Mesendoderm (in vitro differentiated cells): ENCODE data around the gene GRB10.

Source experiments
- DNase-seq: peaks from one replicate; pipeline ENCODE4 v3.0.0; 2013
- H2AK5ac ChIP-seq: 2 replicates; pipeline ENCODE4 v1.6.1; 2013; ENCODE audit warnings: low read length, inconsistent platforms
- H2BK120ac ChIP-seq: 2 replicates; pipeline ENCODE4 v1.6.1; 2013; ENCODE audit warnings: low read depth, mild to moderate bottlenecking, low read length, moderate library complexity, mixed read lengths
- H2BK15ac ChIP-seq: replicated peaks from 2 replicates; pipeline ENCODE4 v1.6.1; 2013; ENCODE audit warnings: low read depth, mild to moderate bottlenecking, moderate library complexity
- H2BK5ac ChIP-seq: 2 replicates; pipeline ENCODE4 v1.6.1; 2013; ENCODE audit warnings: low read length, inconsistent platforms
- H3K18ac ChIP-seq: 2 replicates; pipeline ENCODE4 v1.6.1; 2013; ENCODE audit warnings: mild to moderate bottlenecking, low read length, mixed read lengths
- H3K23ac ChIP-seq: one replicate; pipeline ENCODE4 v1.6.1; 2013; ENCODE audit warnings: low read length
- H3K27ac ChIP-seq: 2 replicates; pipeline ENCODE4 v1.5.1; 2013; ENCODE audit warnings: low read depth, mild to moderate bottlenecking, inconsistent platforms, low read length, moderate library complexity
- H3K27me3 ChIP-seq: 2 replicates; pipeline ENCODE4 v1.6.1; 2013; ENCODE audit warnings: low read length, control low read depth, mild to moderate bottlenecking, inconsistent platforms; ENCODE audit not compliant: insufficient read depth, poor library complexity
- H3K36me3 ChIP-seq: 2 replicates; pipeline ENCODE4 v1.6.1; 2013; ENCODE audit warnings: low read length, inconsistent platforms; ENCODE audit not compliant: control insufficient read depth, insufficient read depth
- H3K4ac ChIP-seq: one replicate; pipeline ENCODE4 v1.6.1; 2013; ENCODE audit warnings: low read depth, mild to moderate bottlenecking, low read length, moderate library complexity
- H3K4me1 ChIP-seq: 2 replicates; pipeline ENCODE4 v1.6.1; 2013; ENCODE audit warnings: low read depth, low read length, inconsistent platforms; ENCODE audit not compliant: control insufficient read depth
- H3K4me2 ChIP-seq: 2 replicates; pipeline ENCODE4 v1.6.1; 2013; ENCODE audit warnings: low read length
- H3K4me3 ChIP-seq: 2 replicates; pipeline ENCODE4 v1.5.1; 2013; ENCODE audit warnings: mild to moderate bottlenecking, low read length
- H3K56ac ChIP-seq: one replicate; pipeline ENCODE4 v1.6.1; 2013; ENCODE audit warnings: low read length
- H3K79me1 ChIP-seq: 2 replicates; pipeline ENCODE4 v1.6.1; 2013; ENCODE audit warnings: low read length, inconsistent platforms
- H3K79me2 ChIP-seq: 2 replicates; pipeline ENCODE4 v1.6.1; 2013; ENCODE audit warnings: mild to moderate bottlenecking, low read length; ENCODE audit not compliant: control insufficient read depth, insufficient read depth
- H3K9ac ChIP-seq: 2 replicates; pipeline ENCODE4 v1.6.1; 2013; ENCODE audit warnings: low read length, inconsistent platforms
- H4K5ac ChIP-seq: one replicate; pipeline ENCODE4 v1.6.1; 2013; ENCODE audit warnings: low read length
- H4K8ac ChIP-seq: one replicate; pipeline ENCODE4 v1.6.1; 2013; ENCODE audit warnings: low read depth, mild to moderate bottlenecking, control low read depth, low read length, moderate library complexity
- WGBS: extraction: QIAGEN DNeasy Blood & Tissue Kit; methylation state at CpG from one replicate; pipeline ENCODE4 v1.1.7; 2013; ENCODE audit warnings: low lambda C conversion rate, missing lambda C conversion rate; ENCODE audit not compliant: insufficient coverage; ENCODE audit errors: extremely low coverage; 5-methylcytosine and 5-hydroxymethylcytosine counted together

GRB10 gene

DNA sequence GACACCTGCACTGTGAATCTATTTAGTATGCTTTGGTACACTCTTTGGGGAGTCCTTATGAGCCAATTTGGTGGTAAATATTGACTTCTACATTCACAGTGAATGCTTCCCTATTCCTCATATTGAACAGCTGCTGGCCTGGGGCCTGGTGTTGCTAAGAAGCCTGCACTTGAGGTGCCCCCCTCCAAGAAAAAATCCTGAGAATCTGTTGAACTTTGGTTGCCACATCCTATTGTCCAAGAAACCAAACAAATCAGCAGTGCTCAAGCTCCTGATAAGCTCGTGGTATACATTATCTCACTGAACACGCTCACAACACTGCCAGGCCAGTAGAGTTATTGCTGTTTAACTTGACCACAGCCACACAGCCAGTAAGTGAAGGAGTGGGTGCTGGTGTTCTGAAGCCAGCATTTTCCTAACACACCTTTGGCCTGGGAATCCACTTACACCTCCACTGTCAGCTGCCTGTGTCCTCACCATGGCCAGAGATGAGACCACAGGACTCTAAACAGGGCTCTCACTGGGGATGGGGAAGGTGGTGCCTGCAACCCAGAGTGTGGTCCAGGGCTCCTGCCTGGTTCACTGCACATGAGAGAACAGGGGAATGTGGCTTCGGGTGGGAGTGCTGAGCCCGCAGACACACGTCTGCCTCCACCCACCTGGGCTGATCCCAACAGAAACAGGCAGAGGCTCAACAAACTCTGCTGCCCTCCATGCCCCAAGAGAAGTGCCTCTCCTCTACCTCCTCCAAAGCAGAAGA is 224.2 kb downstream of the GRB10 start:
- no peaks in the 10 kb centered on the region for H3K4me1 ChIP-seq
- no peak overlapping the region for H2AK5ac ChIP-seq
- H3K27ac ChIP-seq = no peak overlapping the region
- DNase-seq = no peak
- H3K4ac ChIP-seq = no peak overlapping the region
- no peak overlapping the region for H4K5ac ChIP-seq
- H2BK120ac ChIP-seq = no peak overlapping the region
- no peak overlapping the region for H4K8ac ChIP-seq
- no peak overlapping the region for H3K18ac ChIP-seq
- H2BK15ac ChIP-seq = no peak overlapping the region
- no peak overlapping the region for H3K56ac ChIP-seq
- no peaks in the 10 kb centered on the region for H3K79me2 ChIP-seq
- no peak overlapping the region for H3K4me3 ChIP-seq
- no CpG with 5 or more reads among the region's 5 CpGs for WGBS
- H3K9ac ChIP-seq = no peak overlapping the region
- no peak overlapping the region for H3K23ac ChIP-seq
- H2BK5ac ChIP-seq = no peak overlapping the region
- H3K79me1 ChIP-seq = no peaks in the 10 kb centered on the region
- no peak overlapping the region for H3K4me2 ChIP-seq
- H3K36me3 ChIP-seq = no peaks in the 10 kb centered on the region
- H3K27me3 ChIP-seq = no peaks in the 10 kb centered on the region

DNA sequence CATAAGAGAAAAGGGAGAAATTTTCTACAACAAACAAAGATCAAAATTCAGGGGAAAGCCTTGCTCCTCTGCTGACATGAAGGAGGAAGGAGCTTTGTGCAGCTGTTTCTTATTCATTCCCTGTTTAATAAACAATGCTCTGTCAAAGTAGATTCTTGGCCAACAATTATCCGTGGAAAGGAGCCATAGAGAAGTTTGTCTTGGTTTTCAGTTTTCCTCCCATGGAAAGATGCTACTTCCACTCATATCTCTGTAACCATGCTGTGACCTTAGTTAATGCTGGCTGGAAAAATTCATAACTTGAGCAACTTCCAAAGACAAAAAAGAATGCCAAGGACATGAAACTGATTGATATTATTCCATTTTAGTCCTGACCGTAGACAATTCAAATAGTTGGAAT is 225.6 kb downstream of the GRB10 start:
- H3K27ac ChIP-seq = no peak overlapping the region
- no peak overlapping the region for H4K8ac ChIP-seq
- H2AK5ac ChIP-seq = no peak overlapping the region
- DNase-seq = no peak
- no CpG with 5 or more reads among the region's 2 CpGs for WGBS
- H3K27me3 ChIP-seq = no peaks in the 10 kb centered on the region
- H2BK120ac ChIP-seq = no peak overlapping the region
- no peak overlapping the region for H3K9ac ChIP-seq
- no peak overlapping the region for H3K4ac ChIP-seq
- H2BK15ac ChIP-seq = no peak overlapping the region
- no peak overlapping the region for H3K23ac ChIP-seq
- H3K79me2 ChIP-seq = no peaks in the 10 kb centered on the region
- H3K18ac ChIP-seq = no peak overlapping the region
- H4K5ac ChIP-seq = no peak overlapping the region
- no peaks in the 10 kb centered on the region for H3K79me1 ChIP-seq
- H2BK5ac ChIP-seq = no peak overlapping the region
- no peaks in the 10 kb centered on the region for H3K36me3 ChIP-seq
- H3K4me2 ChIP-seq = no peak overlapping the region
- no peaks in the 10 kb centered on the region for H3K4me1 ChIP-seq
- H3K4me3 ChIP-seq = no peak overlapping the region
- no peak overlapping the region for H3K56ac ChIP-seq

GRCh38 chr7:50556247-50556991 is 226.3 kb downstream of the GRB10 start:
- Histone ChIP-seq H3K56ac (no peak overlapping the region), H3K79me2 (no peaks in the 10 kb centered on the region), H2BK15ac (no peak overlapping the region), H2AK5ac (no peak overlapping the region), H3K4me3 (no peak overlapping the region), H3K23ac (no peak overlapping the region), H3K27ac (no peak overlapping the region), H2BK5ac (no peak overlapping the region), H3K4me1 (no peaks in the 10 kb centered on the region), H4K8ac (no peak overlapping the region), H4K5ac (no peak overlapping the region), H3K36me3 (no peaks in the 10 kb centered on the region), H3K4me2 (no peak overlapping the region), H3K18ac (no peak overlapping the region), H3K27me3 (no peaks in the 10 kb centered on the region), H3K9ac (no peak overlapping the region), H2BK120ac (no peak overlapping the region), H3K4ac (no peak overlapping the region), H3K79me1 (no peaks in the 10 kb centered on the region)
- no CpG with 5 or more reads among the region's 8 CpGs for WGBS
- no peak for DNase-seq

DNA sequence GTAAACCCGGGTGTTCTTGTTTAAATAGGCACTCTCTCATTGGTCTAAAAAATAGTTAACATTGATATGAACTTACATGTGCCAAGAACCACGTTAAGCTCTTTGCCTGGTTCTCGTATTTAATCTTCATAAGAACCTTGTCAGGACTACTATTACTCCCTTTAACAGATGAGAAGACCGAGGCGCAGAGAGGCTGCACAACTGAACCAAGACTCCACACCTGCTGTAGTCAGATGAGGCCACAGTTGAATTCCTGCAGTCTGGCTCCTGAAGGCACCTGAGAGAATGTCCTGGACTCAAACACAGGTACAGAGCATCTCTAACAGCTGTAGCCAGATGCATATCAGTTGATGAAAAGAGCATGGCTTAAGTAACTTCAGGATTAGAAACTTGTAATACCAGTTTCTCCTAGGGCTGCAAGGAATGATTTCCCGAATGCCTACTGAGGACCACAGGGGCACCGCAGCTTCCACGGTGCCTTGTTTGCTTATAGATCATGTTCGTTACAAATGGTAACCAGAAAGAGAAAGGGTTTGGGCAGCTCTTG is 227.0 kb downstream of the GRB10 start:
- Histone ChIP-seq H3K27ac (no peak overlapping the region), H3K9ac (no peak overlapping the region), H3K27me3 (no peaks in the 10 kb centered on the region), H3K4me1 (no peaks in the 10 kb centered on the region), H3K4ac (no peak overlapping the region), H3K56ac (no peak overlapping the region), H2BK15ac (no peak overlapping the region), H4K5ac (no peak overlapping the region), H3K79me2 (no peaks in the 10 kb centered on the region), H4K8ac (no peak overlapping the region), H3K23ac (no peak overlapping the region), H2BK120ac (no peak overlapping the region), H2BK5ac (no peak overlapping the region), H3K4me3 (no peak overlapping the region), H3K4me2 (no peak overlapping the region), H2AK5ac (no peak overlapping the region), H3K79me1 (no peaks in the 10 kb centered on the region), H3K36me3 (no peaks in the 10 kb centered on the region), H3K18ac (no peak overlapping the region)
- no CpG with 5 or more reads among the region's 9 CpGs for WGBS
- no peak for DNase-seq

- H3K79me2 ChIP-seq = no peaks in the 10 kb centered on the region
- H3K4me2 ChIP-seq = no peak overlapping the region
- H3K23ac ChIP-seq = no peak overlapping the region
- H3K79me1 ChIP-seq = no peaks in the 10 kb centered on the region
- H3K18ac ChIP-seq = no peak overlapping the region
- H2BK5ac ChIP-seq = no peak overlapping the region
- H2AK5ac ChIP-seq = no peak overlapping the region
- no peak overlapping the region for H2BK15ac ChIP-seq
- no peaks in the 10 kb centered on the region for H3K36me3 ChIP-seq
- no peak for DNase-seq
- H2BK120ac ChIP-seq = no peak overlapping the region
- H3K4me3 ChIP-seq = no peak overlapping the region
- H4K8ac ChIP-seq = no peak overlapping the region
- H3K27ac ChIP-seq = no peak overlapping the region
- H3K56ac ChIP-seq = no peak overlapping the region
- H3K4me1 ChIP-seq = no peaks in the 10 kb centered on the region
- no peaks in the 10 kb centered on the region for H3K27me3 ChIP-seq
- no peak overlapping the region for H3K9ac ChIP-seq
- H3K4ac ChIP-seq = no peak overlapping the region
- H4K5ac ChIP-seq = no peak overlapping the region
- WGBS = no CpG with 5 or more reads among the region's 14 CpGs
These were observed 228.0 kb downstream of the GRB10 start for GRCh38 chr7:50554431-50555322.
